ENCODE measurements around the gene CTSZ. TPM values are rescaled to one million over a fixed set of nuclear protein-coding genes. Genes with fewer than 3 reads are reported as not detected.

The CTSZ gene
- polyA plus RNA-seq, 3 donors: 62.6 to 755 (median 86.4) TPM

DNA sequence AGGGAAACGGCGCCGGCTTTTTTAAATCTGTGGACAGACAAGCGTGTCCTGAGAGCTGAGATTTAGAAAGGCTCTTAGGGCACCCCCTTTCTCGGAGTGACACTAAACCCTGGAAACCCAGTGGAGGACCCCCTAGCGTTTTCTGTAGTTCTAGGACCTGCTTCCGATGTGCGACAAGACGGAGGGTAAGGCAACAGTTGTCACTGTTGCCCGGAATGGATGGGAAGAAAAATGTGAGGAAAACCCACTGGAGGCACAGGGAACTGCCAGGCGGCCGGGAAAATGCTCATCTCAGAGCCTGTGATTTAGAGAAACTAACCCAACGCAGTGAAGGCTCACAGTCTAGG, 25.6 kb upstream of the CTSZ start:
- Histone ChIP-seq H3K9me3 (replicated peaks in 1 of 2; ENCODE audit: control insufficient read depth in 1 of 2, insufficient read depth in 1 of 2, low read length in 2 of 2) (no peaks in the 10 kb centered on the region), H3K9ac (ENCODE audit: insufficient read depth, low read length, poor library complexity, severe bottlenecking) (peak overlapping the region; percentile 83), H3K27ac (ENCODE audit: low read depth in 1 of 2, low read length in 2 of 2) (peak overlapping the region; percentile 71 to 88), H3K27me3 (ENCODE audit: control insufficient read depth in 2 of 2, insufficient read depth in 2 of 2, low read length in 2 of 2) (no peaks in the 10 kb centered on the region), H3K4me3 (replicated peaks in 1 of 3; ENCODE audit: low read depth in 2 of 3, low read length in 3 of 3) (peak overlapping the region; percentile 53 to 83 (median 79)), H3K36me3 (replicated peaks in 1 of 2; ENCODE audit: control insufficient read depth in 1 of 2, insufficient read depth in 2 of 2, low read length in 2 of 2) (peaks cover 52 to 69% of the 10 kb centered on the region in 2 donors), H3K4me2 (replicated peaks; ENCODE audit: extremely low read depth, low read length, poor library complexity, severe bottlenecking) (peak overlapping the region; percentile 78), H3K79me2 (ENCODE audit: insufficient read depth, low read length) (peaks cover 53% of the 10 kb centered on the region), H2AFZ (ENCODE audit: insufficient read depth, low read depth, low read length, poor library complexity, severe bottlenecking) (peak overlapping the region; percentile 81), H3K4me1 (ENCODE audit: control insufficient read depth in 1 of 2, insufficient read depth in 2 of 2, low read length in 2 of 2) (peaks cover 23 to 41% of the 10 kb centered on the region in 2 donors), H4K20me1 (ENCODE audit: insufficient read depth, low read length) (peaks cover 43% of the 10 kb centered on the region)
- Mint-ChIP-seq H3K4me1 (peaks cover 39% of the 10 kb centered on the region), H3K9me3 (no peaks in the 10 kb centered on the region), H3K36me3 (peaks cover 64 to 67% of the 10 kb centered on the region in 2 donors), H3K27me3 (ENCODE audit: low read depth in 3 of 3) (peaks cover 0 to 2% (median 0%) of the 10 kb centered on the region in 3 donors), H3K4me3 (peak overlapping the region; percentile 84 to 93), H3K27ac (peak overlapping the region; percentile 90 to 97 (median 94))
- intact Hi-C loops (cut with micrococcal nuclease): loop anchor here (2.0 to 10.0 kb wide), 5 partner anchors 24 to 140 kb away; partner anchors contain the start of gene NELFCD (in 1 of the 2)
- TF ChIP-seq, protein P1, sequence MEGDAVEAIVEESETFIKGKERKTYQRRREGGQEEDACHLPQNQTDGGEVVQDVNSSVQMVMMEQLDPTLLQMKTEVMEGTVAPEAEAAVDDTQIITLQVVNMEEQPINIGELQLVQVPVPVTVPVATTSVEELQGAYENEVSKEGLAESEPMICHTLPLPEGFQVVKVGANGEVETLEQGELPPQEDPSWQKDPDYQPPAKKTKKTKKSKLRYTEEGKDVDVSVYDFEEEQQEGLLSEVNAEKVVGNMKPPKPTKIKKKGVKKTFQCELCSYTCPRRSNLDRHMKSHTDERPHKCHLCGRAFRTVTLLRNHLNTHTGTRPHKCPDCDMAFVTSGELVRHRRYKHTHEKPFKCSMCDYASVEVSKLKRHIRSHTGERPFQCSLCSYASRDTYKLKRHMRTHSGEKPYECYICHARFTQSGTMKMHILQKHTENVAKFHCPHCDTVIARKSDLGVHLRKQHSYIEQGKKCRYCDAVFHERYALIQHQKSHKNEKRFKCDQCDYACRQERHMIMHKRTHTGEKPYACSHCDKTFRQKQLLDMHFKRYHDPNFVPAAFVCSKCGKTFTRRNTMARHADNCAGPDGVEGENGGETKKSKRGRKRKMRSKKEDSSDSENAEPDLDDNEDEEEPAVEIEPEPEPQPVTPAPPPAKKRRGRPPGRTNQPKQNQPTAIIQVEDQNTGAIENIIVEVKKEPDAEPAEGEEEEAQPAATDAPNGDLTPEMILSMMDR (IDR thresholded peaks at IDR 0.05): no peak
- no peak for DNase-seq
- WGBS (ENCODE audit: insufficient coverage): 0% methylated on average over 9 of the region's 13 CpGs

DNA sequence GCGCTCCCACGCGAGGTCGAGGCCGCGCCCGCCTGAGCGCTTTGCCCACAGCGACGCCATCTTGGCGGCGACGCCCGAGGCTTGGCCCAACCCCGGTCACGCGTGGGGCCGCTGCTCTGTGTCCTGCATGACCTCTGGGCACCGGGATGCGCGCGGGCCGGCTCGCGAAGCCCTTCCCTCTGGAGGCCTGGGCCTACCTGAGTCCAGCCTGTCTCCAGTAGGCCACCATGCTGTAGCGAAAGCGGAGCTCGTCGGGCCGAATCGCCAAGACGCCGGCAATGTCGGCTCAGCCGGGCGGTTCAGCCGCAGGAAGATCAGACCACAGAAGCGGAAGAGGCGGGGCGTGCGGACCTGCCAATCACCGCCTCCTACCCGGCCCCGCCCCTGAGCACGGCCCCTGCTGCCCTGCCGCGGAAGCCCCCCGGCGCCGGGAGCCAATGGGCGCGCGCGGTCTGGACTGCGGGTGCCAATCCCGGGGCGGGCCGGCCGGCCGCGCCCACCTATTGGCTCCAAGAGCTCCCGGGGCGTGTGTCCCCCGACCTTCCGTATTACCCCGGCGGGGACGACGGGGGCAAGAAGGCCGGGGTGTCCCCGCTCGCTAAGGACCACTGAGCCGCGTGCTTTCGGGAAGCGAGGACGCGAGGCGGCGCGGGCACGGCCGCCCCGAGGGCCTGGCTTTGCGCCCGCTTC, 25.1 kb upstream of the CTSZ start, which contains the start of gene ATP5F1E:
Gene ATP5F1E (minus strand): TSS at position 313 of the 690 bp plus-strand sequence. CDS start 84 bp downstream, at position 229.
- WGBS (ENCODE audit: insufficient coverage): under 1% methylated on average over 86 of the region's 86 CpGs
- H3K79me2 ChIP-seq (ENCODE audit: insufficient read depth, low read length): peaks cover 53% of the 10 kb centered on the region
- peak within 1 kb of the TSS; percentile 82 for H2AFZ ChIP-seq (ENCODE audit: insufficient read depth, low read depth, low read length, poor library complexity, severe bottlenecking)
- peaks cover 0 to 2% (median 0%) of the 10 kb centered on the region in 3 donors for H3K27me3 Mint-ChIP-seq (ENCODE audit: low read depth in 3 of 3)
- H3K27ac ChIP-seq (ENCODE audit: low read depth in 1 of 2, low read length in 2 of 2): peak within 1 kb of the TSS; percentile 78 to 88
- peak; percentile 94 to 95 (median 94) for DNase-seq
- no peaks in the 10 kb centered on the region for H3K9me3 Mint-ChIP-seq
- peak within 1 kb of the TSS; percentile 94 to 99 (median 97) for H3K27ac Mint-ChIP-seq
- peaks cover 44% of the 10 kb centered on the region for H3K4me1 Mint-ChIP-seq
- H3K27me3 ChIP-seq (ENCODE audit: control insufficient read depth in 2 of 2, insufficient read depth in 2 of 2, low read length in 2 of 2): no peaks in the 10 kb centered on the region
- H3K36me3 ChIP-seq (replicated peaks in 1 of 2; ENCODE audit: control insufficient read depth in 1 of 2, insufficient read depth in 2 of 2, low read length in 2 of 2): peaks cover 52 to 69% of the 10 kb centered on the region in 2 donors
- peak within 1 kb of the TSS; percentile 53 to 83 (median 79) for H3K4me3 ChIP-seq (replicated peaks in 1 of 3; ENCODE audit: low read depth in 2 of 3, low read length in 3 of 3)
- H3K9me3 ChIP-seq (replicated peaks in 1 of 2; ENCODE audit: control insufficient read depth in 1 of 2, insufficient read depth in 1 of 2, low read length in 2 of 2): no peaks in the 10 kb centered on the region
- H3K4me1 ChIP-seq (ENCODE audit: control insufficient read depth in 1 of 2, insufficient read depth in 2 of 2, low read length in 2 of 2): peaks cover 23 to 41% of the 10 kb centered on the region in 2 donors
- peak within 1 kb of the TSS; percentile 94 to 97 for H3K4me3 Mint-ChIP-seq
- H3K9ac ChIP-seq (ENCODE audit: insufficient read depth, low read length, poor library complexity, severe bottlenecking): peak within 1 kb of the TSS; percentile 83
- H3K36me3 Mint-ChIP-seq: peaks cover 64 to 67% of the 10 kb centered on the region in 2 donors
- H4K20me1 ChIP-seq (ENCODE audit: insufficient read depth, low read length): peaks cover 44% of the 10 kb centered on the region
- intact Hi-C loops (cut with micrococcal nuclease): loop anchor here (2.0 to 10.0 kb wide), 5 partner anchors 23 to 140 kb away; partner anchors contain the start of gene NELFCD (in 1 of the 2)
- peak within 1 kb of the TSS; percentile 78 for H3K4me2 ChIP-seq (replicated peaks; ENCODE audit: extremely low read depth, low read length, poor library complexity, severe bottlenecking)
- TF ChIP-seq, protein P1 (IDR thresholded peaks at IDR 0.05): no peak

Data from CD14-positive monocyte (primary cell).